ENCODE measurements around the gene AMACR. TPM values are rescaled to one million over a fixed set of nuclear protein-coding genes. Genes with fewer than 3 reads are reported as not detected.

Gene AMACR
- total RNA-seq, 2 experiments from 2014 or later = 6.5 to 7.7 TPM

DNA sequence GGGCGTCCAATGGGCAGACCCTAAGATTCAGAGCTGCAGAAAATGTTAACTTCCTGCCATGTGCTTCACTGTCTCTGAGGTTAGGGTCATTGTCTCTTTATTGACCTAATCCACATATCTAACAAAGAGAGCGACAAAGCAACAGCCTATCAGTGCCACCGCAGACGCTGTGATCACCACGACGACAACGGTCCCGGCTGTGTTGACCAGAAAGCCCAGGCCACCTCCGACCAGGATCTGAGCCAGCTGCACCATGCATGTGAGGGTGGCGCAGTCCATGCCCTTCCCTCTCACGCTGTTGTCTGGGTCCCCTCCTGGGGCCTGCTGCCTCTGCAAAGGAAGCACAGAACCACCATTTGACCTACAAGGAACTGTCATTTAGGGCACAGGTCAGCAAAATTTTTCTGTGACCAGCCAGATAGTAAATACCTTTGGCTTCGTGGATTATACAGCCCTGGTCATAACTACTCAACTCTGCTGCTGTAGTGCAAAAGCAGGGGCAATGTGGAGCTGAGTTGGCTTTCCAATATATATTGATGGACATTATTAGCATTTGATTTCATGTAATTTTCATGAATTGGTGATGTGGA lies 63.2 kb downstream of the AMACR start:
- H3K9me3 Mint-ChIP-seq = no peaks in the 10 kb centered on the region
- H3K36me3 Mint-ChIP-seq (ENCODE audit: low read depth) = no peaks in the 10 kb centered on the region
- TF ChIP-seq, protein P1, sequence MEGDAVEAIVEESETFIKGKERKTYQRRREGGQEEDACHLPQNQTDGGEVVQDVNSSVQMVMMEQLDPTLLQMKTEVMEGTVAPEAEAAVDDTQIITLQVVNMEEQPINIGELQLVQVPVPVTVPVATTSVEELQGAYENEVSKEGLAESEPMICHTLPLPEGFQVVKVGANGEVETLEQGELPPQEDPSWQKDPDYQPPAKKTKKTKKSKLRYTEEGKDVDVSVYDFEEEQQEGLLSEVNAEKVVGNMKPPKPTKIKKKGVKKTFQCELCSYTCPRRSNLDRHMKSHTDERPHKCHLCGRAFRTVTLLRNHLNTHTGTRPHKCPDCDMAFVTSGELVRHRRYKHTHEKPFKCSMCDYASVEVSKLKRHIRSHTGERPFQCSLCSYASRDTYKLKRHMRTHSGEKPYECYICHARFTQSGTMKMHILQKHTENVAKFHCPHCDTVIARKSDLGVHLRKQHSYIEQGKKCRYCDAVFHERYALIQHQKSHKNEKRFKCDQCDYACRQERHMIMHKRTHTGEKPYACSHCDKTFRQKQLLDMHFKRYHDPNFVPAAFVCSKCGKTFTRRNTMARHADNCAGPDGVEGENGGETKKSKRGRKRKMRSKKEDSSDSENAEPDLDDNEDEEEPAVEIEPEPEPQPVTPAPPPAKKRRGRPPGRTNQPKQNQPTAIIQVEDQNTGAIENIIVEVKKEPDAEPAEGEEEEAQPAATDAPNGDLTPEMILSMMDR (IDR thresholded peaks at IDR 0.05) = no peak
- peaks cover 23% of the 10 kb centered on the region for H3K27me3 Mint-ChIP-seq
- ChIA-PET CTCF (interaction anchor here (0.8 to 2.0 kb wide), 2 partner anchors 9 to 25 kb away, joined by 3 to 7 read pairs; no protein-coding TSS in a partner anchor), POLR2A (no interaction called here)
- H3K4me3 Mint-ChIP-seq = no peak overlapping the region
- no peak for ATAC-seq
- no peak for DNase-seq
- H3K4me1 Mint-ChIP-seq (ENCODE audit: low read depth) = no peaks in the 10 kb centered on the region
- no peak overlapping the region for H3K27ac Mint-ChIP-seq
- intact Hi-C loops (cut with micrococcal nuclease) = no loop called here

DNA sequence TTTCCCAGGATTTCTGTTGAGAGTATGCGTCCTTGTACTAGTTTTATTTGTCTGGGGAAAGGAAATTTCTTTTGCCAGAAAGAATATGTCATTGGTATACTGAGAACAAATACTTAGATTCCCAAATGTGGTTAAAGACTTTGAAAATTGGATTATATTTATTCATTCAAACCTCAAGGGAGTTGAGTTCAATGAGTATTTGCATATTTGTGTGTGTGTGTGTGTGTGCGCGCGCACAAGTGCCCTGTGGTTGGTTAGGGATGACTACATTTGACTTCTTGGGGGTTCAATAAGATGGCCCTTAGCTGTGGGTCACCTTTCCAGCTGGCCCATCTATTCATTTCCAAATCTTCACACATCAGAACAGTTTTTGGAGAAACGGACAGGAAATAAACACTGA lies 66.8 kb downstream of the AMACR start:
- no peak overlapping the region for H3K27ac Mint-ChIP-seq
- POLR2A ChIA-PET = no interaction called here
- TF ChIP-seq, protein P1 (IDR thresholded peaks at IDR 0.05) = no peak
- CTCF ChIA-PET = no interaction called here
- no peaks in the 10 kb centered on the region for H3K9me3 Mint-ChIP-seq
- peaks cover 48% of the 10 kb centered on the region for H3K27me3 Mint-ChIP-seq
- intact Hi-C loops (cut with micrococcal nuclease) = no loop called here
- ATAC-seq (no peak), DNase-seq (no peak)
- H3K36me3 Mint-ChIP-seq (ENCODE audit: low read depth) = no peaks in the 10 kb centered on the region
- H3K4me3 Mint-ChIP-seq = no peak overlapping the region
- no peaks in the 10 kb centered on the region for H3K4me1 Mint-ChIP-seq (ENCODE audit: low read depth)

DNA sequence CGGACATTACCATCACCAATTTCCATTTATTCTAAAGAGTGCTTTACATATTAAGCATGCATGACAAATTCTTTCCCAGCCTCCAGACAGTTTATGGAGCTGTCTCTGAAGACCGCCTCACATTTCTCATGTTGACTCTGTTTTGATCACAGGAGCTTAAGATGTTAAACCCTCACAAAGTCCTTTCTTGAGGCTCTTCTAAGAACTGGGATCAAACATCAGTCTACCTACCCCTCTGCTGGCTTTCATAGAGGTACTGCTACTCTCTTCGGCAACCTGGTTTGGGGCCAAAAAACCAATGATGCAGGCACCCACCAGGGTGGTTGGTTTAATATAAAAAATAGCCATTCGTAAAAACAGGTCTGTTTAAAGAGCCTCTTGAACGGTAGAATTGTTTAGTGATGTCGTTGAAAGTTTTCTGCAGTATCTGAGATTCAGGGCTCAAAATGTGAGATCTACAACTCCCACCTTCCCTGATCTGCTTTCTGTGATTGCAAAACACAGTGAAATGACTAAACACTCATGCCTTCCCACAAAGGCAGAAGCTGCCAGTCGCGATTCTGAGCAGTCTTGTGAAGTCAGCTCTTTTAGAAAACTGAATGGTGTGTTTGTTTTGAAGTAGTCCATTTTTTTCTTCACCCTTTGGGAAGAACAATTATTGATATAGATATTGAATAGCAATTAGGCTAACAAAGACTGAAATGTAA lies 68.1 kb downstream of the AMACR start:
- TF ChIP-seq, protein P1 (IDR thresholded peaks at IDR 0.05) = no peak
- Mint-ChIP-seq H3K4me1 (ENCODE audit: low read depth) (no peaks in the 10 kb centered on the region), H3K27me3 (peaks cover 54% of the 10 kb centered on the region), H3K27ac (no peak overlapping the region), H3K9me3 (no peaks in the 10 kb centered on the region), H3K4me3 (no peak overlapping the region), H3K36me3 (ENCODE audit: low read depth) (no peaks in the 10 kb centered on the region)
- ChIA-PET CTCF (interaction anchor here (1.0 to 1.5 kb wide), 3 partner anchors 29 to 351 kb away, joined by 3 to 5 read pairs (median 5); no protein-coding TSS in a partner anchor), POLR2A (no interaction called here)
- intact Hi-C loops (cut with micrococcal nuclease) = loop anchor here (10.0 kb wide), 1 partner anchor 355 kb away; no protein-coding TSS in a partner anchor
- ATAC-seq (no peak), DNase-seq (no peak)

DNA sequence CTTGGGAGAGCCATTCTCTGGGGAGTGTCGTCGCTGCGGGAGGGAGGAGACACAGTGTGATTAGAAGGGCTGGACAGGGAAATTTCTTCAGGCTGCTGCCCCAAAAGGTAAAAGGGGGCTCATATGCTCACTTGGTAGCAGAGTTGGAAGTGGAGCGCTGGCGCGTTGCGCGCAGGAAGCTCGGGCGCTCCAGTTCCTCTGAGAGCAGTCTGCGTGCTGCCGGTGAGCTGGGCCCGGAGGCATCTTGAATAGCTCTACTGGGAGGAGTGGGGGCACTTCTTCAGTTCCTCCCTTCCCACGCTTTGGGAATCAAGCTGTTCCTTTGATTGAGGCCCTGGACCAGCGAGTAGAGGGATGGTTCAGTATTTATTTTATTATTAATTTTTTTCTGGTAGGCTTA lies 69.0 kb downstream of the AMACR start:
- no peaks in the 10 kb centered on the region for H3K9me3 Mint-ChIP-seq
- H3K4me3 Mint-ChIP-seq = no peak overlapping the region
- POLR2A ChIA-PET = no interaction called here
- ATAC-seq (no peak), DNase-seq (no peak)
- CTCF ChIA-PET = interaction anchor here (1.0 to 1.5 kb wide), 2 partner anchors 97 to 350 kb away, joined by 3 to 5 read pairs; no protein-coding TSS in a partner anchor
- no peaks in the 10 kb centered on the region for H3K36me3 Mint-ChIP-seq (ENCODE audit: low read depth)
- intact Hi-C loops (cut with micrococcal nuclease) = loop anchor here (10.0 kb wide), 1 partner anchor 354 kb away; no protein-coding TSS in a partner anchor
- H3K27me3 Mint-ChIP-seq = peaks cover 54% of the 10 kb centered on the region
- TF ChIP-seq, protein P1 (IDR thresholded peaks at IDR 0.05) = no peak
- H3K27ac Mint-ChIP-seq = no peak overlapping the region
- no peaks in the 10 kb centered on the region for H3K4me1 Mint-ChIP-seq (ENCODE audit: low read depth)

DNA sequence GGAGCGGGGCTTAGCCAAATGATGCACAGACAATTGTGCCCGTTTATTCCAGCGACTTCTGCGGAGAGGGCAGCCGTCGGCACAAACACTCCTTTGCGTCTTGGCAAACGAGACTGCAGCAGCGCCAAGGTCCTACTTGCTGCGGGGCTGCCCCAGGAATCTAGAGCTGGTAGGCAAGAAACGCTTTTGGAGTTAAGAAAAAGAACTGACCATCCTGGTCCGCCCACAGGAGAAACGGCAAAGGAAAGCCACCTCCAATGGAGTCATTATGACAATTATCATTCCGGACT lies 69.4 kb downstream of the AMACR start:
- Mint-ChIP-seq H3K27ac (no peak overlapping the region), H3K4me1 (ENCODE audit: low read depth) (no peaks in the 10 kb centered on the region), H3K36me3 (ENCODE audit: low read depth) (no peaks in the 10 kb centered on the region), H3K9me3 (no peaks in the 10 kb centered on the region), H3K4me3 (no peak overlapping the region), H3K27me3 (peaks cover 54% of the 10 kb centered on the region)
- ATAC-seq (no peak), DNase-seq (no peak)
- intact Hi-C loops (cut with micrococcal nuclease) = loop anchor here (10.0 kb wide), 1 partner anchor 354 kb away; no protein-coding TSS in a partner anchor
- ChIA-PET CTCF (interaction anchor here (1.5 kb wide), 1 partner anchor 349 kb away, joined by 5 read pairs; no protein-coding TSS in a partner anchor), POLR2A (no interaction called here)
- TF ChIP-seq, protein P1 (IDR thresholded peaks at IDR 0.05) = no peak

Measured in activated CD8-positive, alpha-beta T cell treated with anti-CD3 and anti-CD28 coated beads for 36 hours (primary cell).